HG02970 (cell line): ENCODE measurements around the gene ZNF609.
A peak's percentile ranks its signal among the peaks of the same experiment; 100 is the strongest.
"Not testable (repeated sequence)": the region's sequence is repeated elsewhere in the genome, so short reads cannot be mapped to it uniquely, and the experiment has no call there.

Source experiments
- ATAC-seq: cut with Tn5 transposase; IDR thresholded peaks from one replicate; pipeline ENCODE4 v1.9.1; 2021; ENCODE audit warnings: mild to moderate bottlenecking, moderate library complexity, moderate number of reproducible peaks; ENCODE audit not compliant: unreplicated experiment, low FRiP score

ZNF609 gene

GRCh38 chr15:64611085-64611725 is 150.8 kb downstream of the ZNF609 start:
- ATAC-seq = no peak

DNA sequence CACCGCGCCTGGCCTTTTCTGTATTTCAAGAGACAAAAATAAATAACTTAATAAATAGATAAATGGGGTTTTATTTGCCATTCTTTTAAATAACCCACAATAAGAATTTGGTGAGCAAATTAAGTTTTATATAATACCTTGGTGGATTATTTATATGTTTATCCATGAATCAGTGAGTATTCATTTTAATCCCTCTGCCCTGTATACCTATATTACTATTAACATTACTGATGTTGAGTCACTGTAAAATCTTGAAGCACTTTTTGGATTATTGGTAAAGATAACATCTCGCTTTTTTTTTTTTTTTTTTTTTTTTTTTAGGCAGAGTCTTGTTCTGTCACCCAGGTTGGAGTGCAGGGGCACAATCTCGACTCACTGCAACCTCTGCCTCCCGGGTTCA is 154.1 kb downstream of the ZNF609 start:
- no peak for ATAC-seq

GRCh38 chr15:64617727-64618126 is 157.3 kb downstream of the ZNF609 start:
- no peak for ATAC-seq

- ATAC-seq = no peak
Observed at GRCh38 chr15:64618138-64618537, 157.8 kb downstream of the ZNF609 start.

- no peak for ATAC-seq
Observed at GRCh38 chr15:64618540-64618939, 158.2 kb downstream of the ZNF609 start.

GRCh38 chr15:64619880-64620839 is 159.8 kb downstream of the ZNF609 start:
- ATAC-seq = no peak

DNA sequence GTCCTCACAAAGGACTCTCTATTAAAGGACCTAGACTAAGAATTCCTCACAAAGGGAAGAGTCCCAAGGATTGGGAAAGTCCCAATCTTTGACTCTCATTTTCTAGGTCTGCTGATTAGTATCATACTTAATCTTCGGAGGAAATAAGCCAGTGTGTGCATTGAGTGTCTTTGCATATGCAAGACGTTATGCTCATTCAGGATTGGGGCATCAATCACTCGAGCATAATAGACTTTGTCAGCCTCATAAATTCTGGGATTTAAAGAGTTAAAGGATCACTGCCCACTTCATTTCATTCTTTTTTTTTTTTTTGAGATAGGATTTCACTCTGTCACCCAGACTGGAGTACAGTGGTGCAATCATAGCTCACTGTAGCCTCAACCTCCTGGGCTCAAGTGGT is 160.7 kb downstream of the ZNF609 start:
- ATAC-seq = no peak

- no peak for ATAC-seq
Observed at GRCh38 chr15:64622410-64623260, 162.3 kb downstream of the ZNF609 start.

GRCh38 chr15:64623347-64623996 is 163.1 kb downstream of the ZNF609 start:
- ATAC-seq = no peak

GRCh38 chr15:64624242-64624641 is 163.9 kb downstream of the ZNF609 start:
- ATAC-seq = no peak

DNA sequence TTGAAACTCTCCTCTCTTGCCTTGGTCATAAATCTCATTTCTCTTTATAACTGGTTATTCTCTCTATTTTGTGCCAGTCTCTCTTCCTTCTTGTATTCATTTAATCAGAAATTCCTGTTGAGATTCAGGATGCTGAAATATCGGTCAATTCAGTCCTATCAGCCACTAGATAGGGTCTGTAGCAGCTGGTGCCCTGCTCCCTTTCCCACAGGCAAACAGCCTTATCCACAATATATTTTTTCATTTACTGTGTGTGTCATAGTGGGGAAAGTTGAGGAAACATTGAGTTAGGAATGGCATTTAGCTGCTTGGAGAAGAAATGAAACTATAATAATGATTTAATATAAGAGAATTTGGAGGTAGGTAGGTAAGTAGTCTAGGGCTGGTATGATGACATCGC is 168.7 kb downstream of the ZNF609 start:
- ATAC-seq = no peak

DNA sequence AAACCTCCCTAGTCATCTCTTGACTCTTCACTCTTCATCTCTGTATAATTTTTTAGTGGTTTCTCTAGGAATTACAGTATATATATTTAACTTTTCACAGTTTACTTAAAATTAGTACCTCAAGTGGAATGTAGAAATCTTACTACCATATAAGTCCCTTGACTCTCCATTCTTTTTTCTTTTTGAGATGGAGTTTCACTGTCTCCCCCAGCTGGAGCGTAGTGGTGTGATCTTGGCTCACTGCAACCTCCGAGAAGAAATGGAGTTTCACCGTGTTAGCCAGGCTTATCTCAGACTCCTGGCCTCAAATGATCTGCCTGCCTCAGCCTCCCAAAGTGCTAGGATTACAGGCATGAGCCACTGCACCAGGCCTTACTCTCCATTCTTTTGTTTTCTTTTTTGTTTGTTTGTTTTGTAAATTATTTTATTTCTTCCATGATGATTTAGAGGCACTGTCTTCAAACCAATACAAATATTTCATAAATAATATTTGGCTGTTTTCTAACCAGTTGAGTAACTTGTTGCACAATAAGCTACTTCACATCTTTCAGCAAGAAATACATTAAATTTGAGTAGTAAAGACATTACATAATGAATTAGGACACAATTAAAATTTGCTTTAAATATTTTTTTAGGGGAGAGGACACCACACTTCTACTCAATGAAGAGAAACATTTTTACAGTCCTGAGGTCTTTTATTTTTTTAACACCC is 170.2 kb downstream of the ZNF609 start:
- ATAC-seq = no peak

DNA sequence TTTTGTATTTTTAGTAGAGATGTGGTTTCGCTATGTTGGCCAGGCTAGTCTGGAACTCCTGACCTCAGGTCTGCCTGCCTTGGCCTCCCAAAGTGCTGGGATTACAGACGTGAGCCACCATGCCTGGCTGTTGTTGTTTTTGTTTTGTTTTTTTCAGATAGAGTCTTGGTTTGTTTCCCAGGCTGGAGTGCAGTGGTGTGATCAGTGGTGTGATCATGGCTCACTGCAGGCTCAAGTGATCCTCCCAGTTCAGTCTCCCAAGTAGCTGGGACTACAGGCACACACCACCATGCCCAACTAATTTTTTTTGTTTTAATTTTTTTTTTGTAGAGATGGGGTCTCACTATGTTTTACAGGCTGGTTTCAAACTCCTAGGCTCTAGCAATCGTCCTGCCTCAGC is 172.3 kb downstream of the ZNF609 start:
- not testable (repeated sequence) for ATAC-seq

DNA sequence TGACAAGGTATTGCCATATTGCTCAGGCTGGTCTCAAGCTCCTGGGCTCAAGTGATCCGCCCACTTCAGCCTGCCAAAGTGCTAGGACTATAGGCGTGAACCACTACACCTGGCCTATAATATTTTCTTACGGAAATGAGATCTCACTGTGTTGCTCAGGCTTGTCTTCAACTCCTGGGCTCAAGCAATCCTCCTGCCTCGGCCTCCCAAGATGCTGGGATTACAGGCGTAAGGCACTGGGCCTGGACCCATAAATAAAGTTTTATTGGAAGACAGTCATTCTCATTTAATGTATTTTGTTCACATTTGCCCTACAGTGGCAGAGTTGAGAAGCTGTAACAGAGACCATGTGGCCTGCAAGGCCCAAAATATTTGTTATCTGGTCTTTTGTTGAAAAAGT is 173.0 kb downstream of the ZNF609 start:
- no peak for ATAC-seq

DNA sequence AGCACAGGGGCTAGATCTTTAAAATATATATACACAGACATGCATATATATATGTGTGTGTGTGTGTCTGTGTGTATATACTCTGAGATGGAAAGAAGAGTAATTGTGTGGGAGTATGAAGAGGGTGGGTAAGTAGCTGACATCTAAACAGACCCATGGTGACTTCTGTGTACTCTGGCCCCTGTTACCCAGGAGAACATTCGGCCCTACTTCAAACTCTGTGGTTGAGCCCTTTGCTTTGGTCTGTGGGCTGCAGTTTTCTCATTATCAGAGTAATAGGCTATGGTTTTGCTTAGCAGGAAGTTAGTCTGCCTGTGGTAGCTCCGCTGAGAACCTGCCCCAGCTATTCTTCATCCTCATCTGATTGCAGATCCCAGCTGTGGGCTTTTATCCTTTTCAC is 173.6 kb downstream of the ZNF609 start:
- peak; percentile 51 for ATAC-seq

DNA sequence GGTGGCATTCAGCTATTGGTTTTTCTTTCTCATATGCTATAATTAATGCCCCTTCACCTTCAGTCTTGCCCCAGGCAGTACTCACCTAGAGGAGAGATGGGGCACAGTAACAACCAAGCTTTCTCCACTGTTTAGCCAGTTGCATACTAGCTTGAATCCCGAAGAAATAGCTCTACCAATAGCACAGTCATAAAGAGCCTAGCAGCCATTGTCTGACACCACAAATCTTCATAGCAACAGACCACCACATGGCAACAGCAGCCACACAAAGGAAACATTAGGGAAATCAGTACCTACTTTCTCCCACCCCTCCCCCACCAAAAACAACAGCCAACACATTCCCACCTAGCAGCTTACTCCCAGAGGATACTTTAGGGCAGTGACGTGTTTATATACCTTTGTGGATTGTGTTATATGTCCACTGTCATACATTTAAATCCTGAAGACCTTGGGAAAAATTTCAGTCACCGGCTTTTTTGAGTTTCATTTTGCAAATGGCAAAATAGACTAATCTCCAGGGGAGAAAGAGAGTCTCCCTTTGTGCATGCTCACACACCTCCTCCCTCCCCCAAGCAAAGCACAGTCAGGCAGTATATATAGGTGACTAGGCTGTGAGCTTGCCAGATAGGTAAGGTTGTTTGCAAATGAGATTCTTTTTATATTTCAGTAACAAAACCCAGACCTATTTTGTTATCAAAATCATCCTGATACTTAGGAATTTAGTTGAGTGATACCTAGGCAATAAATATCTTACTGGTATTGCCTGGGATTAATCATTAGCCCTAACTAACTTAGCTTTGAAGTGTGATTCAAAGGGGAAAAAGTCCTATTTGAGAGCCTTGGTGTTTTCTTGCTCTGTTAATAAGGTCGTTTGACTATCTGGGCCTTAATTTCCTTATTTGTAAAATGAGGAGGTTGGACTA is 174.5 kb downstream of the ZNF609 start:
- ATAC-seq = peak; percentile 44

DNA sequence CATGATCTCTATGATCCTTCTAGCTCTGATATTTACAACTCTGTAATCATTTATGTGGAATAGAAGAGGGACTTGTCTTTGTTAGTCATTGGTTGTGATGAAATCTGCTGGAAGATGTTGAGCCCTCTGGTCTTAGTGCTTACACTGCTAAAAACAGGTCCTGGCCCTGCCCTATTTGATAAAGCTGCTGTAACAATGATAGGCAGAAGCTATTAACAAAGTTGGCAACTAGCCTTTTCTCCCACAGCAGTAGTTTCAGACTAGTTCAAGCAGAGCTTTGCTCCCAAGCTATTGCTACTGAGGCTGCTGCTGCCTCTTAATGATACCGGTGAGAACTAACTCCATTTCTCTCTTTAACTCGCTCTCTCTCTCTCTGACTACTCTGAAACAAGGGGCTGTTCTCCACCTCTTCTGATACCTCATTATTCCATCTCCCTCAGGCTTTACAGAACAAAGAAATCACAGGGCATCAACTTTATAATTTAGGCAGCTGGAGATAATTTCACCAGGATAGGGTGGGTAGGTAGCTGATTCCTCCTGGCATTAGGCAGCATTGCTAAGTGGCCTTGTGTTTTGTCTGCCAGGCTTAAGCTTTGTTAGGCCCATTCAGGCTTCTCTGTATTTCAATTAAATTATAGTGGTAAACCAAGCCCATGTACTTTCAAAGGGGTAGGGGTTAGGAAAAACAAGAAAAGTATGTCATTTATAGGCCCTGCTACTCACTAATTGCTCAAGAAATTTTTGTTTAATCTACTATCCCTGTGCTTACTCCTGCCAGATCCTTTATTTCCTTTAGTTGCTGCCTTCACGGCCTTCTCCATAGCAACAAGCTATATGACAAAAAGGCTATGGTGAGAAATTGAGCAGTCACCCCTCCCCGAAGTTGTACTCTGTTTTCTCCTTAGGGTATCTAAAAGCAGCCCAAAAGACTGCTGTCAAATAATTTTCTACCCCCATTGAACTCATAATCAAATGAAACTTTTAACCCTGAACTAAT is 175.4 kb downstream of the ZNF609 start:
- no peak for ATAC-seq

DNA sequence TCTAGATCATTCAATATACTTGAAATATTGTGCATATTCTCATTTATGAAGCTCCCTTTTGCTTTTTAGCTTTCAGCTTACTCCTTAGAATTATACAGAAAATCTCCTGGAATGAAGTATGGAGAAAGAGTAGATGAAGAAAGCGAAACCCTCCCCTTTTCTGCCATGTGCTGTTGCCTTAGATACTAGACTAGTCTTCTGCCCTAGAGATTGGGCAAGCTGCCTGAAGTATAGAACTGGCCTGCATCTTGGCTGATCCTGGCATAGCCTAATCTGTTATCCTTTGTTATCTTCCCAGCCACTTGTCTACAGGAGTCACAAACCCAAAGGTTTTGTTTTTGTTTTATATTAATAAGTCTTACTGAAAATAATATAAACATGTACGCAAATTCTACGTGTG is 176.2 kb downstream of the ZNF609 start:
- no peak for ATAC-seq
